Esophagus (tissue), 2 donors: ENCODE data around the gene CTNNBIP1. TPM values are rescaled to one million over a fixed set of nuclear protein-coding genes. Genes with fewer than 3 reads are reported as not detected.

ENCODE experiments used
- H3K27ac ChIP-seq, 2 donors: one replicate each; pipeline ENCODE4 v1.5.1; 2013; ENCODE audit warnings: low read depth in 2 of 2, mild to moderate bottlenecking in 2 of 2, inconsistent platforms in 1 of 2, low read length in 1 of 2, moderate library complexity in 1 of 2
- H3K27me3 ChIP-seq, 2 donors: one replicate each; pipeline ENCODE4 v1.6.1; 2013; ENCODE audit warnings: low read length in 2 of 2, control low read depth in 1 of 2, mild to moderate bottlenecking in 1 of 2; ENCODE audit not compliant: insufficient read depth in 2 of 2, control insufficient read depth in 1 of 2
- H3K36me3 ChIP-seq, 2 donors: one replicate each; pipeline ENCODE4 v1.6.1; 2013; ENCODE audit warnings: low read length in 1 of 2; ENCODE audit not compliant: control insufficient read depth in 2 of 2, insufficient read depth in 2 of 2
- H3K4me1 ChIP-seq, 2 donors: one replicate each; pipeline ENCODE4 v1.6.1; 2013; ENCODE audit warnings: low read length in 1 of 2; ENCODE audit not compliant: control insufficient read depth in 2 of 2, insufficient read depth in 2 of 2
- H3K4me3 ChIP-seq, 2 donors: one replicate each; pipeline ENCODE4 v1.5.1; 2013; ENCODE audit warnings: low read length in 2 of 2, mild to moderate bottlenecking in 2 of 2, low read depth in 1 of 2, moderate library complexity in 1 of 2
- H3K9me3 ChIP-seq, 2 donors: one replicate each; pipeline ENCODE4 v1.6.1; 2013; ENCODE audit warnings: mild to moderate bottlenecking in 2 of 2, low read depth in 1 of 2, low read length in 1 of 2, moderate library complexity in 1 of 2; ENCODE audit not compliant: control insufficient read depth in 2 of 2, insufficient read depth in 1 of 2
- WGBS, 2 donors: extraction: QIAGEN DNeasy Blood & Tissue Kit; methylation state at CpG; one replicate each; pipeline ENCODE4 v1.1.7; 2013; 5-methylcytosine and 5-hydroxymethylcytosine counted together
- polyA plus RNA-seq, 2 donors: library from polyadenylated mRNA; stranded (reverse); fragments of 200-250 nt; gene quantifications; one replicate each; pipeline ENCODE4 v1.2.3, GENCODE V29; 2013
- donor health status: healthy with polysubstance abuse.
- donor health status: Bipolar disorder and iron deficiency.

Gene CTNNBIP1, protein sequence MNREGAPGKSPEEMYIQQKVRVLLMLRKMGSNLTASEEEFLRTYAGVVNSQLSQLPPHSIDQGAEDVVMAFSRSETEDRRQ
- 100 to 1,000 TPM; 173 to 242 TPM for polyA plus RNA-seq

DNA sequence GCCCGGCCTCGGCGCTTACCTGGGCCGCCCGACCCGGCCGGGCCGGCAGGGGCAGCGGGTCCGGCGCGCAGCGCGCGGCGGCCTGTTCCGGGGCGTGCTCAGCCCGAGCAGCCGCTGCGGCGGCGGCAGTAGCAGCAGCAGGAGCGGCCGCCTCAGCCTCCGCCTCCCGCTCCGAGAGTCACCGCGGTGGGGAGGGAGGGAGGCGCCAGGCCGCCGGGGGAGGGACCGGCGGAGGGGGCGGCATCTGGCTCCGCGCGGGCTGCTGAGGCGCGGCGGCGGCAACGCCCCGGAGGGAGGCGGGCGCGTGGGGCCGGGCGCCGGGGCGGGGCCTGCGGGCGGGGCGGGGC, at the start of gene CTNNBIP1:
Gene CTNNBIP1 (minus strand): TSS at position 194 of the 347 bp plus-strand sequence. CDS start 38,205 bp downstream, outside the sequence.
- Histone ChIP-seq H3K27me3 (no peaks in the 10 kb centered on the region), H3K4me1 (peaks cover 2 to 8% of the 10 kb centered on the region in 2 donors), H3K4me3 (peak within 1 kb of the TSS; percentile 88 to 90), H3K9me3 (no peaks in the 10 kb centered on the region), H3K27ac (peak within 1 kb of the TSS; percentile 96 to 98), H3K36me3 (no peaks in the 10 kb centered on the region)
- WGBS, 2 donors = 1% methylated on average over 33 to 55 of the region's 55 CpGs

DNA sequence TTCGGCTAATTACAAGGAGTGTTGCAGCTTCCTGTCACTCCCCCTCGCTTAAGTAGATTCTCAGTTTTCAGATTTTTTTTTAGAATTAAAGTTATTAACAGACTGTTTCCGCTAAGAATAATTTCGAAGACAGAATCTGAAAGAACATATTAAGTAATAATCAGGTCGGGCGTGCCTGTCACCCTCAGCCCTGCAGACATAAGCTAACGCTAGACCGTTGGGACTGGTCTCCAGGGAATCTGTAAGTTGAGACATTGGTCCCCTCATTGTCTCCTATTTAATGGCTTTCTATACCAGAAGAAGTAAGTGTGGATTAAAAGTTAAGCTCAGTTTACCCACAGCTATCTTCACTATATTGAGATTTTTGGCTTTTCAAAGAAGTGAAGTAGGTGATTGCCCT, 47.7 kb upstream of the CTNNBIP1 start:
- Histone ChIP-seq H3K27ac (no peak overlapping the region), H3K36me3 (no peaks in the 10 kb centered on the region), H3K4me3 (no peak overlapping the region), H3K4me1 (no peaks in the 10 kb centered on the region), H3K27me3 (no peaks in the 10 kb centered on the region), H3K9me3 (no peaks in the 10 kb centered on the region)
- 90 to 91% methylated on average over 8 of the region's 8 CpGs for WGBS, 2 donors

DNA sequence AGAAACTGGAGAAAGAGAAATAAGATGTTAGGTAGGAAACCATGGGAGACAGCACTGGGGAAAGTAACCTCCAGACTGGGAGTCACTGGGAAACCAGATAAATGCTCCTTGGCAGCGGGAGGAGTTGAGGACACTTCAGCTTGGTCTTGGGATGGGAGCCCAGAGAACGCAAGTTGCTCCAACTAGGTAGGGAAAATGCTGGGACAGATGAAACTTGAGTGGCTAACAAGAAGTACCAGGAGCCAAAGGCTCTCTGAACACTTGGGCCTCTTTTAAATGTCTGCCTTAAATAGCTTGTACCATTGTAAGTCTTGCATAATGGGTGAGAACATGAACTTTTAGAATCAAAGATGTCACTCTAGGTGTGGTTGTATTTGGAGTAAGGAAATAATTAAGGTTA, 36.2 kb upstream of the CTNNBIP1 start:
- Histone ChIP-seq H3K9me3 (no peaks in the 10 kb centered on the region), H3K4me3 (no peak overlapping the region), H3K27me3 (no peaks in the 10 kb centered on the region), H3K36me3 (peaks cover 0 to 5% of the 10 kb centered on the region in 2 donors), H3K27ac (no peak overlapping the region), H3K4me1 (no peaks in the 10 kb centered on the region)
- 95% methylated on average over 2 of the region's 2 CpGs for WGBS, 2 donors

DNA sequence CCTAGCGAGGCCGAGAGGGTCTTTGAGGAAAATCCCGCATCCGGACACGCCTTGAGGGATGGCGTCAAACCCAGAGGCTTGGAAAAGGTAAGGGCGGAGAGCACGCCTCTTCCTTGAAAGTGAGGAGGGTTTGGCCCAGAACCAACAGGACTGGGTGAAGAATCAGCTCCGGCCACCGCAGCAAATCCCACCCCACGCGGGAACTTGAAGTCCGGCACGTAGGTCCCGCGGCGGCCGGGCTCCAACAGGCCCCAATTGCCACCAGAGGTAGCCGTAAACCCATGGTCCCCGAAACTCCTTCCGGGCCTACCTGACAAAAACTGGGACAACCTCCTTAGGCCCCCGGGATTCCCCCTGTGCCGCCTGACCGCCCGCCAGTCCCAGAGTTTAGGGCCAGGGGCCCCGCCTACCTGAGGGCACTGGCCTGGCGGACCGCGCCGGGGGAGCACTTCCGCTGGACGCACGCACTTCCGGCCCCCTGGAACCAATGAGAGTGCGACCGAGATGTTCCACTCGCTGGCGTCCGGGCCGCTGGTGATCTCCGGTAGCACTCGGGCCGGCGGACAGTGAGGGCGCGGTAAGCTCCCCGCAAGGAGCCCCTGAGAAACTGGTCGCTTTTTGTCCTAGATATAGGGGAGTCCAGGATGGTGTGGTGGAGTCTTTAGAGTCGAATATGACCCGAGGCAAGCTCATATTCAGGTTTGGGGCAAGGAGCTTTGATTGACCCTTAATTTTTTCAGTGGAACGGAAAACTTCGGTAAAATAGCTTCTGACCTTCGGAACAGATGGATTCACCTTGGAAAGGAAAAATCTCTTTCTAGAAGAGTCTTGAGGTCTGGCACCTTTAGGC, 33.1 kb upstream of the CTNNBIP1 start, which contains the start of the genes LZIC and NMNAT1:
Gene LZIC (minus strand): TSS at position 453 of the 850 bp plus-strand sequence. CDS start 6,772 bp downstream, outside the sequence.
Gene NMNAT1 (plus strand): TSS at position 537 of the 850 bp plus-strand sequence. CDS start 28,599 bp downstream, outside the sequence.
- peaks cover 0 to 5% of the 10 kb centered on the region in 2 donors for H3K36me3 ChIP-seq
- H3K9me3 ChIP-seq = no peaks in the 10 kb centered on the region
- 0 to 1% methylated on average over 53 of the region's 53 CpGs for WGBS, 2 donors
- H3K27me3 ChIP-seq = no peaks in the 10 kb centered on the region
- peak within 1 kb of the TSS; percentile 77 to 94 for H3K27ac ChIP-seq
- no peaks in the 10 kb centered on the region for H3K4me1 ChIP-seq
- peak within 1 kb of the TSS; percentile 70 to 89 for H3K4me3 ChIP-seq

DNA sequence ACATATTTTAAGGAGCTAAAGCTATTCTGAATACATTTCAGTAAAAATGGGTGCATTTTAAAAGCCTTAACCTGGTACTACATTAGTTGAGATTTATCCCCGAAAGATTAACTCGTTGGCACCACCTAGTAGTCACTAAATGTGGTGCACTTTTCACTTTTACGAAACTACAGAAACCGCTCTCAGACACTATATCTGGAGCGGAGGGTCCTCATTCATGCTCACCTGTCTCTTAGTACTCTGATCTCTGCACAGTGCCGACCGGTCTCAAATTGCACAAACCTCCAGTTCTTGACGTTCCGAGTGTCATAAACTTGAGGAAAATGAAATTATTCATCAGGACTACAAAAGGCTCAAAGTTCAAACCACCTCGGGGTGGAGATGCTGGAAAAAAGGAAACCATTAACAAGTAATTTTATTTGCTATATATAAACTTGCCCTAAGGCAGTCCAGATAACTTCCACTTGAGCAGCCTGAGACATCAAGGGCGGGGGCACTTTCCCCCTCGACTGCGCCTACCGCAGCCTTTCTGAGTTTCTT, 32.4 kb upstream of the CTNNBIP1 start:
- H3K27me3 ChIP-seq = no peaks in the 10 kb centered on the region
- no peaks in the 10 kb centered on the region for H3K4me1 ChIP-seq
- peak overlapping the region; percentile 70 to 89 for H3K4me3 ChIP-seq
- H3K36me3 ChIP-seq = peaks cover 0 to 6% of the 10 kb centered on the region in 2 donors
- H3K27ac ChIP-seq = peak overlapping the region; percentile 77 to 94
- WGBS, 2 donors = 0 to 1% methylated on average over 14 of the region's 14 CpGs
- H3K9me3 ChIP-seq = no peaks in the 10 kb centered on the region

DNA sequence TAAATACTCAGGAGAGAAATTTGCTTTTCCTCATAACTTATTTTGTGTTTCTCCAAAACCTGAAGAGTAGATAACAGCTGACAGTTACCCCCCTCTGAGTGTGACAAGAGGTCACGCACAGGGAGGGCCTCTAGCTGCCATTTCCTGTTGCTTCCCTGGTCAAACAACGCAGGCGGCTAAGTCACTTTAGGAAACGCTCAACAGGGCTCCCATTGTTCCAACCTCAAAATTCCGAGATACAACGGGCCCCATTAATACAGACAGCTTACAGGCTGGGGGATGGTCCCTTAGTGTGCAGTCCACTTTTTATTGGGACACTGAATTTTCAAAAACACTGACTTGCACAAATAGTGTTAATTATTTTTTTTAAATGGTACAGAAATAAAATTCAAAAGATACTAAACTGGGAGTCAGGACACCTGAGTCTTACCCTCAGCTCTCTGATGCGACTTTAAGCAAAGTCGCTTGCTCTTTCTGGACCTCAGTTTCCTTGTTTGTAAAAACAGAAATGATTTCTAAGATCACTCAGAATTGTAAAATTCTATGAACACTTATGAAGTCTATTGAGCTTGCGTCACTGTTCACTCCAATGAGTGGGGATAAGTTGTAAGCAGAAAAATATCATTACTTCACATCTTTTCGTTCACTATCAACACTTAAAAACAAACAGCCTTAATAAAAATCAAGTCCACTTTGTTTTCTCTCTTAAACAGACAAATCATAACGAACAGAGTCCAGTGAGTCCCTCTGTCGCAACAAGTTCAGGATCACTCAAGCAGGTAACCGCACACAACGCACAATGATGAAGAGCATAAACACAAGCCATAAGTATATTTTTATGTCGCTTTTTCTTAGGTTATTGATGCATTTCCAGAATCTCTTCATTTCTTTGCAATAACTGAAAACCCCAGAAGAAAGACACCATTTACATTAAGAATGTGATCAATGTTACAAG, 19.6 kb upstream of the CTNNBIP1 start:
- no peak overlapping the region for H3K4me3 ChIP-seq
- no peaks in the 10 kb centered on the region for H3K9me3 ChIP-seq
- no peak overlapping the region for H3K27ac ChIP-seq
- H3K4me1 ChIP-seq = no peaks in the 10 kb centered on the region
- peaks cover 0 to 3% of the 10 kb centered on the region in 2 donors for H3K36me3 ChIP-seq
- H3K27me3 ChIP-seq = no peaks in the 10 kb centered on the region
- 81 to 84% methylated on average over 15 of the region's 15 CpGs for WGBS, 2 donors

DNA sequence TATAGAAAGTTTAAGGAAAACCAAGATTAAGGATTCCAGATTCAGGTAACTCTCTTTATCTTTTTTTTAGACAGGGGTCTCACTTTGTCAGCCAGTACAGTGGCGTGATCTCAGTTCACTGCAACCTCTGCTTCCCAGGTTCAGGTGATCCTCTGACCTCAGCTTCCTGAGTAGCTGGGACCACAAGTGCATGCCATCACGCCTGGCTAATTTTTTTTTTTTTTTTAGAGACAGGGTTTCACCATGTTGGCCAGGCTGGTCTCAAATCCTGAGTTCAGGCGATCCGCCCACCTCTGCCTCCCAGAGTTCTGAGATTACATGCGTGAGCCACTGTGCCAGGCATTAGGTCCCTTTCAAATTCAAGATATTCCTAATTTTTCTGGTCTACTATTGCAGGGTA, 17.2 kb upstream of the CTNNBIP1 start:
- H3K27me3 ChIP-seq = no peaks in the 10 kb centered on the region
- H3K9me3 ChIP-seq = no peaks in the 10 kb centered on the region
- 92% methylated on average over 5 of the region's 5 CpGs for WGBS, 2 donors
- no peak overlapping the region for H3K4me3 ChIP-seq
- no peak overlapping the region for H3K27ac ChIP-seq
- no peaks in the 10 kb centered on the region for H3K36me3 ChIP-seq
- H3K4me1 ChIP-seq = no peaks in the 10 kb centered on the region

DNA sequence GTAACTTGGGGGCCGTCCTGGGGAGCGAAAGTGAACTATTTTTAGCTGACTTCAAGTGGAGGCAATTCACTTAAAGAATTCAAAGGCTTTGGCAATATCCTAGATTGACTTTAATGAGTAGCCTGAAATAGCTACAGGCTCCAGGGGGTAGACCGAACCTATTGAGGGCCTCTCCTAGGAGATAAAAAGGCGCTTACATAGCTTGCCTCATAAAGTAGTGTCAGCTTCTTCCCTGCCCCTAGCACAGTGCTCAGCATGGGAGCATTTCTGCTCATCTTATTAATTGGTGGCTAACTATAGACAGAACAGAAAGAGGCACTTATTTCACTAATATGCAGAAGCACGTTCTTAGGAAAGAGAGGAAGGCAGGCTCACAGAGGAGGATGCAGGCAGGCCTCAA, 12.3 kb upstream of the CTNNBIP1 start:
- Histone ChIP-seq H3K4me1 (no peaks in the 10 kb centered on the region), H3K9me3 (no peaks in the 10 kb centered on the region), H3K27ac (no peak overlapping the region), H3K4me3 (no peak overlapping the region), H3K36me3 (no peaks in the 10 kb centered on the region), H3K27me3 (no peaks in the 10 kb centered on the region)
- WGBS, 2 donors = 85 to 86% methylated on average over 5 of the region's 5 CpGs

DNA sequence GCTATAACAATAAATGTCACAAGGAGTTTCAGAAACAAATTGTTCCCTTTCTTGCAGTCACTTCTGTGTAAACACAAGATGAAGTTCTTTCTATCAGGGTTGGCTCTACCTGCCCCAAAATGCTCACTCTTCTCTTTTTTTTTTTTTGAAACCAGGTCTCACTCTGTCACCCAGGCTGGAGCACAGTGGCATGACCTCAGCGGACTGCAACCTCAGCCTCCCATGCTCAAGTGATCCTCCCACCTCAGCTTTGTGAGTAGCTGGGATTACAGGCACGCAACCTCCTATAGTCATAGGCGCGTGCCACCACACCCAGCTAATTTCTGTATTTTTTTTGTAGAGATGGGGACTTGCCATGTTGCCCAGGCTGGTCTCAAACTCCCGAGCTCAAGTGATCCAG, 10.5 kb upstream of the CTNNBIP1 start:
- Histone ChIP-seq H3K4me3 (no peak overlapping the region), H3K4me1 (no peaks in the 10 kb centered on the region), H3K27ac (no peak overlapping the region), H3K9me3 (no peaks in the 10 kb centered on the region), H3K36me3 (no peaks in the 10 kb centered on the region), H3K27me3 (no peaks in the 10 kb centered on the region)
- WGBS, 2 donors = 86 to 89% methylated on average over 5 of the region's 5 CpGs
